Stimulated activated naive CD4-positive, alpha-beta T cell (primary cell): Measurements from ENCODE around the gene SMOC2.
"Not testable (repeated sequence)": the region's sequence is repeated elsewhere in the genome, so short reads cannot be mapped to it uniquely, and the experiment has no call there.

Source experiments
- DNase-seq, 6 experiments: peaks; one replicate each; lab custom pipeline; 2025; lab: John Stamatoyannopoulos, UW

Gene SMOC2

DNA sequence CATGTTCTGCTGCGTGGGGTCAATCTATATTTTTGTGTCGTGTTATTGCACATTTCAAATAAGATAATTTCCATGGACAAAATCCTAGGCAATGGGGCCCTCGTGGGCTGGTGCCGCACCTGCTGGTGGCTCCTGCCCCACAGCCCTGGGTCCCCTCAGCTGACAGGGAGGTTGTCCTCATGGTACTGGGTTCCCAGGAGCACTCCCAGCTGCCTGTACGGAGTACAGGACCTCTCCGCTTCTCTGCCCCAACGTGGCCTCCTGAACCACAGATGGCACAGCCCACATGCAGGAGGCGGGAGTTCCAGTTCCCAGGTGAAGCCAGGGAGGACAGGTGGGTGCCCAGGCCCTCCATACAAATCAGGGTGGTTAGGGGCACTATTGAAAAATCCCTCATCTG lies 243.5 kb downstream of the SMOC2 start:
- DNase-seq = no peak

GRCh38 chr6:168684906-168685305 lies 243.9 kb downstream of the SMOC2 start:
- no peak for DNase-seq

- no peak for DNase-seq
These were observed 245.2 kb downstream of the SMOC2 start for GRCh38 chr6:168686029-168686738.

- DNase-seq = no peak
These were observed 246.1 kb downstream of the SMOC2 start for GRCh38 chr6:168686831-168687730.

GRCh38 chr6:168690271-168690670 lies 249.3 kb downstream of the SMOC2 start:
- DNase-seq = no peak

GRCh38 chr6:168691774-168692173 lies 250.8 kb downstream of the SMOC2 start:
- DNase-seq = no peak

GRCh38 chr6:168692193-168692914 lies 251.4 kb downstream of the SMOC2 start:
- no peak for DNase-seq

GRCh38 chr6:168692915-168693257 lies 251.9 kb downstream of the SMOC2 start:
- not testable (repeated sequence) for DNase-seq

- DNase-seq = not testable (repeated sequence)
These were observed 253.8 kb downstream of the SMOC2 start for GRCh38 chr6:168694797-168695196.

GRCh38 chr6:168695701-168696100 lies 254.7 kb downstream of the SMOC2 start:
- DNase-seq = no peak

- no peak for DNase-seq
These were observed 257.9 kb downstream of the SMOC2 start for GRCh38 chr6:168698923-168699322.

GRCh38 chr6:168699631-168700295 lies 258.8 kb downstream of the SMOC2 start:
- no peak for DNase-seq

DNA sequence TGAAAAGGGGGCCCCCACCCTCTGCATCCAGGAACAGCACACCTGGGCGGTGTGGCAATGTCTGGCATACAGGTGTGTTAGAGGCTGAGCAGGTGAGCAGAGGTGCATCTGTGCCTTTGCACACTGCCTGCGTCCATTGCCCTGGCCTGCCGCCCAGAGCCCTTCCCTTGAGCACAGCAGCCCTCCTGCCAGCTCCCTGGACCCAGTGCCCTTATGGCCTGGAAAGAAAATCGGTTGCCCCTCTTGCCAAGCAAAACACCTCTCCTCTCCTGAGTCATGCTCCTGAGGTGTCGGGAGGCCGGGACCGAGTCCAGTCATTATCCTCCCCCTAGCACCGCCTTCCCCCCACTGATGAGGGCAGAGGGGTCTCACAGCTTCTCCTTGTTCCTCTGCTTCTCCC lies 259.9 kb downstream of the SMOC2 start:
- DNase-seq = no peak

- DNase-seq = no peak
These were observed 263.0 kb downstream of the SMOC2 start for GRCh38 chr6:168703990-168704389.

- no peak for DNase-seq
These were observed 263.7 kb downstream of the SMOC2 start for GRCh38 chr6:168704678-168705077.

- not testable (repeated sequence) for DNase-seq
These were observed 264.3 kb downstream of the SMOC2 start for GRCh38 chr6:168705271-168705670.

DNA sequence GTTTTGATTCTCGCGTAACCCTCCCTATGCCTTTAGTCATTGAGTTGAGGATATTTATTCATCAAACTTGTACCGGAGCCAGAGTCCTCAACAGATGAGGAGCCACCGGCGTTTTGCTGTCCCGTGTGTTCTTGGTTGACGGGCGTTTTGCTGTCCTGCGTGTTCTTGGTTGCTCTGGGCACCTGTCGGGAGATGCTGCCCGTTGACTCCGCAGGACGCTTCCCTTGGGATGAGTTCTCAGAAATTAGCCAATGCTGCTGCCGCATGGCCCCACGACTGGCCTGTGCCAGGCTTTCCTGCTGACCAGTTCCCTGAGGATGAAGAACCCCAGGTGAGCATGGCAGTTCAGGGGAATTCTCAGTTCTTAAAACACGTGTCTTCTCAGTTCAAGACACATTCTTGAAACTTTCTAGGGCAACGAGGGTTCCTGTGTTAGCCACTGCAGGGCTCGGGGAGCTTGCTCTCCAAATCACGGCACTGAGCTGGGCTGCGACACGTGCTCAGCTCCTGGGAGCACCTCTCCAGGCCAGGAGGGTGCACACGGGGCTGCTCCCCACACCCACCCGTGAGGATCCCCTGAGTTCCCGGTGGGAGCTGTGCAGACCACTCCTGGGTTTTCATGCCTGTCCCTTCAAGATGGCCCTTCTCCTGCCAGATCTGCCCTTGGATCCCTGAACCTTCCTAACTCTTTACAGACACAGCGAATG lies 265.6 kb downstream of the SMOC2 start:
- DNase-seq = no peak

DNA sequence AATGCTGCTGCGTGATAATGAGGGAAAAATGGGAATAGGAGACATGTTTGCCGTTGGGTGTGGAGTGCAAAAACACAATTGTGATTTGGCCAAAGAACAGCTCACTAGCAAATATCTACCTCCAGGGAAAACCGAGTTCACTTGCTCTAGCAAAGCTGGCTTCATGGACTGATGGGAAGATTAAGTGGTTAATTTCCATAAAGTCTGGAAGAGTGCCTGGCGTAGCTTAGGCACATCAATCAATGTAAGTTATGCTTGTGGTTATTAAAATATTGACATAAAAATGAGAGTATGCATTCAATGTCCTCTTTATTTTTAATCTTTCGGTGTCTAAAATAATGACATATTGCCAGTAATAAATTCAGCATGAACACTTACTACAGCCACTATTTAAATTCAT lies 267.5 kb downstream of the SMOC2 start:
- DNase-seq = no peak

DNA sequence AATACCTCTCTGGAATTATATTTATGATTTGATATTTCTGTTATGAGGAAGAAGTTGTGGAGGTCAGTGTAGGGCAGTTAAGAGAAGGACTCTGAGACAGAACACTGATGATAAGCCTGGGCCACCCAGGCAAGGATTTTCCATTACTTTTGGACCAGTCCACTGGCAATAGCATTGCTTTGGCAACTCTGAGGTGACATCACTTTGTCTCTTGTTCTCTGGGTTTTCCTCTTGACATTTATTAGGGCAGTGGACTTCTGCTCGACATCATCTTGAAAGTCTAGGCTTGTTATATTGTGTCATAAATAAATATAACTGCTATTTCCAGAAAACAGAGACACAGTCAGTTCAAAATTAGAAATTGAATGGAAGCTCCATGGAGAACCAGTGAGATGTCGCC lies 268.0 kb downstream of the SMOC2 start:
- no peak for DNase-seq

DNA sequence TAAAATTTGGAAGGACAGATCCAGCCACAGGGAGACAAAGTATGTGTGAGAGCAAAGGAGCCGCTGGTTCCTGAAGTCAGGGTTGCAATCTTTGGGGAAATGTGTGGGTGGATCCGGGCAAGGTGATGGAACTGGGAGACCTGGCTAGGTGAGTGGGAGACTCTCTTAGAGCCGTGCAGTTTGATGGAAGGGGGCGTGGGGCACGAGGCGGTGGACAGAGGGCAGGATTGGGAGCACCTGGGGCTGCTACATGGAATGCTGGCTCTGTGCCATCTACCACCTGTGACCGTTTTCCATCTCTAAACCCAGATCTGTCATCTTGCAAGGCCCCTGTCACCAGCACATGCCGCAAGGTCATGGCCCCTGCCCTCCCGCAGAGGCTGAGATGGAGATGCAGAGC lies 268.4 kb downstream of the SMOC2 start:
- DNase-seq = no peak

GRCh38 chr6:168709991-168710390 lies 269.0 kb downstream of the SMOC2 start:
- no peak for DNase-seq
